Endothelial cell of umbilical vein (primary cell): ENCODE results near the gene DHRS1. TPM values are rescaled to one million over a fixed set of nuclear protein-coding genes. Genes with fewer than 3 reads are reported as not detected.

Experiments
- BruUV-seq: library from RNA; stranded (reverse); fragments of 400-500 nt; replicated peaks from 2 replicates; lab custom pipeline; 2021; lab: Mats Ljungman, UMichigan
- CTCF ChIA-PET: fragments of 300-600, 350-600 bp; sonication (Branson Sonifier 250); formaldehyde crosslinking; loops from one replicate; lab custom pipeline; 2021; ENCODE audit warnings: antibody characterized with exemption, inconsistent platforms; lab: Charles Lee
- POLR2A ChIA-PET: fragments of 300-600, 350-600 bp; sonication (Branson Sonifier 250); formaldehyde crosslinking; loops from one replicate; lab custom pipeline; 2021; ENCODE audit warnings: antibody characterized with exemption, inconsistent platforms; lab: Charles Lee
- DNase-seq: peaks from one replicate; pipeline ENCODE4 v3.0.0-alpha.2; 2011; ENCODE audit warnings: low read depth, low spot score
- FAIRE-seq: peaks from 2 replicates; lab custom pipeline; 2011; peaks lifted over from hg19 to GRCh38; lab: Jason Lieb, UNC
- H2AFZ ChIP-seq: 2 replicates; pipeline ENCODE4 v1.6.0; 2012; ENCODE audit warnings: low read depth, low read length, control low read depth, inconsistent platforms
- H3K27ac ChIP-seq: 2 replicates; pipeline ENCODE4 v1.5.1; 2011; ENCODE audit warnings: low read depth, mild to moderate bottlenecking, control low read depth, low read length, moderate library complexity; ENCODE audit not compliant: insufficient read depth
- H3K27me3 ChIP-seq, 2 experiments: 2 replicates each; pipeline versions ENCODE4 v1.6.0 to v1.6.1; 2011; ENCODE audit warnings: low read length in 2 of 2, mixed read lengths in 1 of 2; ENCODE audit not compliant: control insufficient read depth in 2 of 2, insufficient read depth in 2 of 2
- H3K36me3 ChIP-seq, 2 experiments: 2 replicates in 1 of 2; 3 replicates in 1 of 2; pipeline ENCODE4 v1.5.1; 2011; ENCODE audit warnings: low read length in 2 of 2, mild to moderate bottlenecking in 1 of 2, moderate library complexity in 1 of 2; ENCODE audit not compliant: control insufficient read depth in 2 of 2, insufficient read depth in 2 of 2; ENCODE audit errors: extremely low read depth in 1 of 2
- H3K4me1 ChIP-seq: 3 replicates; pipeline ENCODE4 v1.5.1; 2011; ENCODE audit warnings: mild to moderate bottlenecking, low read length; ENCODE audit not compliant: control insufficient read depth, insufficient read depth; ENCODE audit errors: extremely low read depth
- H3K4me2 ChIP-seq: 2 replicates; pipeline ENCODE4 v1.6.1; 2011; ENCODE audit warnings: low read length, control low read depth, mixed read lengths; ENCODE audit not compliant: insufficient read depth
- H3K4me3 ChIP-seq, 3 experiments: fragments of 200-600 bp in 1 of 3; sonication (generic), shearing (Covaris generic) in 1 of 3; replicated peaks in 1 of 3; 2 replicates each; pipeline ENCODE4 v1.5.1; 2011 to 2016; ENCODE audit warnings: control low read depth in 3 of 3, low read length in 3 of 3, mild to moderate bottlenecking in 2 of 3, inconsistent platforms in 1 of 3, low read depth in 1 of 3, moderate library complexity in 1 of 3; ENCODE audit not compliant: insufficient read depth in 1 of 3
- H3K79me2 ChIP-seq: 2 replicates; pipeline ENCODE4 v1.6.0; 2012; ENCODE audit warnings: low read length, inconsistent platforms; ENCODE audit not compliant: control insufficient read depth, insufficient read depth
- H3K9ac ChIP-seq: replicated peaks from 2 replicates; pipeline ENCODE3; 2011; ENCODE audit warnings: low read length, control low read depth; ENCODE audit not compliant: insufficient read depth; ENCODE audit errors: extremely low read depth
- H3K9me1 ChIP-seq: replicated peaks from 3 replicates; pipeline ENCODE4 v1.6.0; 2011; ENCODE audit warnings: mild to moderate bottlenecking, low read length; ENCODE audit not compliant: control insufficient read depth, insufficient read depth; ENCODE audit errors: extremely low read depth
- H3K9me3 ChIP-seq: replicated peaks from 2 replicates; pipeline ENCODE4 v1.5.1; 2012; ENCODE audit warnings: low read length, inconsistent platforms; ENCODE audit not compliant: control insufficient read depth, insufficient read depth
- H4K20me1 ChIP-seq: replicated peaks from 2 replicates; pipeline ENCODE3; 2011; ENCODE audit warnings: mild to moderate bottlenecking, low read length; ENCODE audit not compliant: control insufficient read depth, insufficient read depth; ENCODE audit errors: extremely low read depth
- CTCF ChIP-seq, 2 donors: IDR thresholded peaks; 1 replicate in 1 of 2; 2 replicates in 1 of 2; pipeline ENCODE4 v1.5.1; 2011; ENCODE audit warnings: low read length in 2 of 2, mild to moderate bottlenecking in 2 of 2, moderate library complexity in 2 of 2, control low read depth in 1 of 2, inconsistent platforms in 1 of 2, low read depth in 1 of 2; ENCODE audit not compliant: insufficient read depth in 1 of 2; ENCODE audit errors: extremely low read depth in 1 of 2
- EZH2 ChIP-seq: IDR thresholded peaks from 2 replicates; pipeline ENCODE4 v1.6.1; 2012; ENCODE audit warnings: borderline replicate concordance, low read depth, mild to moderate bottlenecking, moderate library complexity, low read length, inconsistent platforms; ENCODE audit not compliant: severe bottlenecking
- FOS ChIP-seq: IDR thresholded peaks from 2 replicates; pipeline ENCODE4 v1.6.1; 2011; ENCODE audit warnings: mild to moderate bottlenecking, low read length, moderate library complexity, borderline replicate concordance; ENCODE audit not compliant: insufficient read depth
- GATA2 ChIP-seq: IDR thresholded peaks from 2 replicates; pipeline ENCODE4 v1.7.0; 2011; ENCODE audit warnings: low read depth, mild to moderate bottlenecking, moderate library complexity, mixed read lengths, low read length; ENCODE audit not compliant: insufficient read length, insufficient read depth
- JUN ChIP-seq: IDR thresholded peaks from 2 replicates; pipeline ENCODE4 v1.6.1; 2011; ENCODE audit warnings: borderline replicate concordance, low read depth; ENCODE audit not compliant: insufficient read length, insufficient read depth
- MAX ChIP-seq: IDR thresholded peaks from 2 replicates; pipeline ENCODE4 v1.6.1; 2011; ENCODE audit not compliant: insufficient read depth, insufficient read length
- MYC ChIP-seq: IDR thresholded peaks from one replicate; pipeline ENCODE4 v1.6.1; 2011; ENCODE audit warnings: mild to moderate bottlenecking, low read depth, low read length
- POLR2A ChIP-seq: IDR thresholded peaks from 2 replicates; pipeline ENCODE4 v1.6.1; 2012; ENCODE audit warnings: low read depth, mild to moderate bottlenecking, control low read depth, low read length
- POLR2AphosphoS5 ChIP-seq: IDR thresholded peaks from 2 replicates; pipeline ENCODE4 v1.6.1; 2012; ENCODE audit warnings: low read depth, mild to moderate bottlenecking, control low read depth, low read length, moderate library complexity; ENCODE audit not compliant: insufficient read depth
- dilution Hi-C: fragments of 300-500 bp; cut with MboI; formaldehyde crosslinking; loops from one replicate; pipeline ENCODE4 v1.15.0; 2019; ENCODE audit warnings: low sequenced_read_pairs; ENCODE audit not compliant: extremely low pct_ligation_motif_present
- intact Hi-C: fragments of 100-400 bp; cut with micrococcal nuclease; formaldehyde crosslinking; loops from one replicate; pipeline ENCODE4 v1.10.0; 2022
- polyA plus RNA-seq, 4 experiments: library from polyadenylated mRNA; depleted of rRNA in 3 of 4; stranded (reverse) in 3 of 4; unstranded in 1 of 4; fragments of >200 nt; gene quantifications; 2 replicates each; pipeline versions ENCODE4 v1.2.1 to v1.2.3, GENCODE V29; 2011 to 2012; ENCODE audit warnings: missing spikeins in 1 of 4
- total RNA-seq: library from RNA; stranded (reverse); gene quantifications from 2 replicates; pipeline ENCODE4 v1.2.3, GENCODE V29; 2021

The DHRS1 gene
- total and polyA plus RNA-seq, 2 donors (not counting 3 experiments of a cell fraction or from before 2014, with no cell fraction given) = 18.0 to 69.5 TPM

GRCh38 chr14:24277606-24278321 lies 21.8 kb downstream of the DHRS1 start:
- intact Hi-C loops = no loop called here
- Histone ChIP-seq H3K27me3 (no peaks in the 10 kb centered on the region), H3K9me1 (no peaks in the 10 kb centered on the region), H3K27ac (no peak overlapping the region), H3K36me3 (no peaks in the 10 kb centered on the region), H3K4me2 (no peak overlapping the region), H3K4me1 (no peaks in the 10 kb centered on the region), H2AFZ (no peak overlapping the region), H4K20me1 (no peaks in the 10 kb centered on the region), H3K79me2 (no peaks in the 10 kb centered on the region), H3K9me3 (no peaks in the 10 kb centered on the region), H3K9ac (no peak overlapping the region), H3K4me3 (no peak overlapping the region)
- CTCF ChIA-PET = interaction anchor here (0.9 to 1.0 kb wide), 3 partner anchors 19 to 30 kb away, joined by 3 to 4 read pairs (median 3); partner anchors contain the start of gene CIDEB
- DNase-seq (no peak), FAIRE-seq (no peak)
- dilution Hi-C loops = no loop called here
- POLR2A ChIA-PET = interaction anchor here (0.6 kb wide), 1 partner anchor 34 kb away, joined by 8 read pairs; no protein-coding TSS in a partner anchor
- BruUV-seq = no TSS peak
- TF ChIP-seq EZH2 = no peak
- no peak for TF ChIP-seq CTCF (IDR thresholded peaks at IDR 0.05; ENCODE audit: extremely low read depth in 1 of 2, insufficient read depth in 1 of 2, low read depth in 1 of 2, low read length in 2 of 2)
- TF ChIP-seq POLR2A = no peak
- TF ChIP-seq POLR2AphosphoS5 = no peak
- no peak for TF ChIP-seq FOS
- no peak for TF ChIP-seq MAX
- TF ChIP-seq MYC = no peak
- TF ChIP-seq JUN = no peak
- no peak for TF ChIP-seq GATA2
